H1 (cell line): ENCODE data around the gene CTAGE4. TPM values are rescaled to one million over a fixed set of nuclear protein-coding genes. Genes with fewer than 3 reads are reported as not detected.
"Not testable (repeated sequence)": the region's sequence is repeated elsewhere in the genome, so short reads cannot be mapped to it uniquely, and the experiment has no call there.

ENCODE experiments used
- CTCF ChIA-PET: fragments of 300-600 bp; sonication (Branson Sonifier 250); formaldehyde crosslinking; loops from one replicate; lab custom pipeline; 2021; ENCODE audit not compliant: partially characterized antibody; lab: Charles Lee
- POLR2A ChIA-PET: fragments of 300-600 bp; sonication (Branson Sonifier 250); formaldehyde crosslinking; loops from one replicate; lab custom pipeline; 2021; ENCODE audit warnings: inconsistent platforms; ENCODE audit not compliant: partially characterized antibody; lab: Charles Lee
- DNase-seq, 2 experiments: peaks; one replicate each; pipeline versions ENCODE4 v3.0.0 to v3.0.0-alpha.2; 2010 to 2022; ENCODE audit warnings: low spot score in 2 of 2, low read depth in 1 of 2, mixed read lengths in 1 of 2
- FAIRE-seq: peaks from 2 replicates; lab custom pipeline; 2011; peaks lifted over from hg19 to GRCh38; lab: Jason Lieb, UNC
- H2AFZ ChIP-seq: 2 replicates; pipeline ENCODE4 v1.8.1; 2012; ENCODE audit warnings: low read length, inconsistent platforms
- H2AK5ac ChIP-seq: 2 replicates; pipeline ENCODE4 v1.6.1; 2013; ENCODE audit warnings: low read depth, low read length
- H2BK120ac ChIP-seq: replicated peaks from 2 replicates; pipeline ENCODE3; 2013; ENCODE audit warnings: low read depth, low read length, inconsistent platforms
- H2BK12ac ChIP-seq: 2 replicates; pipeline ENCODE4 v1.6.1; 2013; ENCODE audit warnings: low read depth, low read length
- H2BK15ac ChIP-seq: 2 replicates; pipeline ENCODE4 v1.6.1; 2013; ENCODE audit warnings: low read length
- H2BK20ac ChIP-seq: 2 replicates; pipeline ENCODE4 v1.6.1; 2013; ENCODE audit warnings: low read length
- H2BK5ac ChIP-seq: 2 replicates; pipeline ENCODE4 v1.6.1; 2013; ENCODE audit warnings: low read depth, low read length
- H3K14ac ChIP-seq: 2 replicates; pipeline ENCODE4 v1.6.1; 2013; ENCODE audit warnings: inconsistent platforms; ENCODE audit not compliant: insufficient read length
- H3K18ac ChIP-seq: 2 replicates; pipeline ENCODE4 v1.6.1; 2013; ENCODE audit warnings: low read length; ENCODE audit errors: extremely low read depth
- H3K23ac ChIP-seq: 2 replicates; pipeline ENCODE4 v1.6.1; 2013; ENCODE audit warnings: inconsistent platforms; ENCODE audit not compliant: insufficient read length
- H3K23me2 ChIP-seq: 2 replicates; pipeline ENCODE4 v1.6.1; 2013; ENCODE audit warnings: low read depth, low read length
- H3K27ac ChIP-seq: 2 replicates; pipeline ENCODE4 v1.6.1; 2011; ENCODE audit warnings: low read depth, low read length, inconsistent platforms
- H3K27me3 ChIP-seq, 4 experiments: replicated peaks in 1 of 4; 1 replicate in 1 of 4; 2 replicates in 3 of 4; pipeline versions ENCODE4 v1.6.1 to v1.8.1; 2011 to 2013; ENCODE audit warnings: low read length in 3 of 4, mild to moderate bottlenecking in 3 of 4, inconsistent platforms in 2 of 4, mixed read lengths in 2 of 4, moderate library complexity in 1 of 4; ENCODE audit not compliant: control insufficient read depth in 3 of 4, insufficient read depth in 3 of 4; ENCODE audit errors: extremely low read depth in 1 of 4
- H3K36me3 ChIP-seq, 4 experiments: 2 replicates each; pipeline versions ENCODE4 v1.6.1 to v1.8.1; 2011 to 2013; ENCODE audit warnings: mild to moderate bottlenecking in 4 of 4, low read length in 3 of 4, moderate library complexity in 2 of 4, control low read depth in 1 of 4, inconsistent platforms in 1 of 4; ENCODE audit not compliant: insufficient read depth in 4 of 4, control insufficient read depth in 2 of 4
- H3K4ac ChIP-seq: replicated peaks from 2 replicates; pipeline ENCODE3; 2013; ENCODE audit warnings: low read length, low read depth, mixed read lengths, inconsistent platforms; ENCODE audit not compliant: insufficient read length
- H3K4me1 ChIP-seq, 4 experiments: replicated peaks in 1 of 4; 1 replicate in 1 of 4; 2 replicates in 3 of 4; pipeline versions ENCODE4 v1.6.1 to v1.8.1; 2011 to 2013; ENCODE audit warnings: low read length in 3 of 4, inconsistent platforms in 2 of 4, mixed read lengths in 1 of 4; ENCODE audit not compliant: insufficient read depth in 4 of 4, control insufficient read depth in 3 of 4
- H3K4me2 ChIP-seq, 2 experiments: 2 replicates each; pipeline versions ENCODE4 v1.6.1 to v1.8.1; 2011 to 2013; ENCODE audit warnings: low read depth in 2 of 2, low read length in 2 of 2, control low read depth in 1 of 2, inconsistent platforms in 1 of 2, mild to moderate bottlenecking in 1 of 2; ENCODE audit not compliant: insufficient read depth in 1 of 2
- H3K4me3 ChIP-seq, 4 experiments: fragments of 200-600, 300-600 bp in 1 of 4; sonication (generic), shearing (Covaris generic), sonication (Bioruptor Twin) in 1 of 4; 2 replicates each; pipeline versions ENCODE4 v1.5.1 to v1.8.1; 2011 to 2016; ENCODE audit warnings: low read length in 4 of 4, low read depth in 3 of 4, control low read depth in 2 of 4, inconsistent platforms in 2 of 4, mild to moderate bottlenecking in 2 of 4, mixed read lengths in 1 of 4, moderate library complexity in 1 of 4; ENCODE audit not compliant: insufficient read depth in 2 of 4; ENCODE audit errors: extremely low read depth in 1 of 4
- H3K56ac ChIP-seq: replicated peaks from 2 replicates; pipeline ENCODE3; 2013; ENCODE audit warnings: low read depth, mild to moderate bottlenecking, mixed read lengths, low read length, inconsistent platforms; ENCODE audit not compliant: insufficient read length
- H3K79me1 ChIP-seq: 2 replicates; pipeline ENCODE4 v1.6.1; 2013; ENCODE audit warnings: low read depth, low read length, control low read depth
- H3K79me2 ChIP-seq, 2 experiments: 2 replicates each; pipeline versions ENCODE4 v1.6.1 to v1.8.1; 2012 to 2013; ENCODE audit warnings: low read length in 2 of 2, mild to moderate bottlenecking in 2 of 2, inconsistent platforms in 1 of 2; ENCODE audit not compliant: insufficient read depth in 2 of 2, control insufficient read depth in 1 of 2
- H3K9ac ChIP-seq, 4 experiments: replicated peaks in 1 of 4; 1 replicate in 1 of 4; 2 replicates in 3 of 4; pipeline versions ENCODE4 v1.6.1 to v1.8.1; 2011 to 2013; ENCODE audit warnings: low read depth in 3 of 4, low read length in 3 of 4, control low read depth in 2 of 4, mild to moderate bottlenecking in 2 of 4, moderate library complexity in 2 of 4, inconsistent platforms in 1 of 4; ENCODE audit errors: extremely low read depth in 1 of 4
- H3K9me3 ChIP-seq, 2 experiments: 2 replicates each; pipeline versions ENCODE4 v1.6.1 to v1.8.1; 2012 to 2013; ENCODE audit warnings: mild to moderate bottlenecking in 2 of 2, moderate library complexity in 2 of 2, control low read depth in 1 of 2, inconsistent platforms in 1 of 2, low read depth in 1 of 2, low read length in 1 of 2, mixed read lengths in 1 of 2; ENCODE audit not compliant: insufficient read depth in 2 of 2
- H4K20me1 ChIP-seq, 2 experiments: replicated peaks in 1 of 2; 2 replicates each; pipeline versions ENCODE3 to v1.8.1; 2011 to 2013; ENCODE audit warnings: inconsistent platforms in 2 of 2, low read length in 2 of 2, mild to moderate bottlenecking in 1 of 2; ENCODE audit not compliant: insufficient read depth in 2 of 2, control insufficient read depth in 1 of 2
- H4K5ac ChIP-seq: 2 replicates; pipeline ENCODE4 v1.6.1; 2013; ENCODE audit warnings: low read length, low read depth, mixed read lengths, inconsistent platforms; ENCODE audit not compliant: insufficient read length
- H4K8ac ChIP-seq: 2 replicates; pipeline ENCODE4 v1.8.0; 2013; ENCODE audit warnings: mild to moderate bottlenecking, moderate library complexity, low read length, inconsistent platforms; ENCODE audit not compliant: insufficient read depth; ENCODE audit errors: extremely low read depth
- H4K91ac ChIP-seq: replicated peaks from 2 replicates; pipeline ENCODE3; 2013; ENCODE audit warnings: low read length, mixed read lengths, inconsistent platforms; ENCODE audit not compliant: insufficient read length
- WGBS, 2 experiments: shearing (Covaris generic) in 1 of 2; methylation state at CpG; one replicate each; pipeline versions ENCODE4 v1.1.6 to v1.1.7; 2013 to 2015; ENCODE audit warnings: low lambda C conversion rate in 2 of 2, mixed read lengths in 2 of 2, inconsistent platforms in 1 of 2, low coverage in 1 of 2, missing lambda C conversion rate in 1 of 2; ENCODE audit not compliant: insufficient replicate concordance in 2 of 2, insufficient coverage in 1 of 2, insufficient read length in 1 of 2; ENCODE audit errors: extremely low coverage in 1 of 2, missing lambda C conversion rate in 1 of 2; 5-methylcytosine and 5-hydroxymethylcytosine counted together
- polyA plus RNA-seq, 7 experiments: library from polyadenylated mRNA; depleted of rRNA in 3 of 7; stranded (reverse) in 5 of 7; unstranded in 2 of 7; fragments of >200 nt in 5 of 7; fragments of 200-250 nt in 2 of 7; gene quantifications; 1 replicate in 5 of 7; 2 replicates in 1 of 7; 4 replicates in 1 of 7; pipeline versions ENCODE4 v1.2.1 to v1.2.3, GENCODE V29; 2011 to 2013; ENCODE audit warnings: missing spikeins in 2 of 7, mixed read lengths in 2 of 7
- total RNA-seq: library from RNA; stranded (reverse); fragmentation: NEBNext Ultra II Directional; extraction: Animal tissue kit (Norgen Biotek cat#: 25700); gene quantifications from 2 replicates; pipeline ENCODE4 v1.2.1, GENCODE V29; 2021

The CTAGE4 gene
- total and polyA plus RNA-seq, 2 of the 8 experiments (the other 6 are each of a cell fraction or from before 2014, with no cell fraction given), result 2.9 to 10.3 TPM

GRCh38 chr7:144194453-144194852 is 11.2 kb downstream of the CTAGE4 start:
- H4K5ac ChIP-seq, H2BK20ac ChIP-seq, H2AK5ac ChIP-seq, H3K56ac ChIP-seq, H3K4me3 ChIP-seq, H3K4ac ChIP-seq, H2BK5ac ChIP-seq, H3K18ac ChIP-seq, H2BK120ac ChIP-seq, H4K20me1 ChIP-seq, H2AFZ ChIP-seq, H4K8ac ChIP-seq, H3K36me3 ChIP-seq, H3K27me3 ChIP-seq, CTCF ChIA-PET, H3K4me1 ChIP-seq, DNase-seq, H3K79me2 ChIP-seq, H2BK12ac ChIP-seq, H3K23me2 ChIP-seq, H3K23ac ChIP-seq, H4K91ac ChIP-seq, H3K27ac ChIP-seq, H3K14ac ChIP-seq, H3K9me3 ChIP-seq, POLR2A ChIA-PET, H3K79me1 ChIP-seq, FAIRE-seq, H2BK15ac ChIP-seq, H3K9ac ChIP-seq, H3K4me2 ChIP-seq: not testable (repeated sequence)
- WGBS, 2 experiments, result no CpG with 5 or more reads among the region's 6 CpGs

DNA sequence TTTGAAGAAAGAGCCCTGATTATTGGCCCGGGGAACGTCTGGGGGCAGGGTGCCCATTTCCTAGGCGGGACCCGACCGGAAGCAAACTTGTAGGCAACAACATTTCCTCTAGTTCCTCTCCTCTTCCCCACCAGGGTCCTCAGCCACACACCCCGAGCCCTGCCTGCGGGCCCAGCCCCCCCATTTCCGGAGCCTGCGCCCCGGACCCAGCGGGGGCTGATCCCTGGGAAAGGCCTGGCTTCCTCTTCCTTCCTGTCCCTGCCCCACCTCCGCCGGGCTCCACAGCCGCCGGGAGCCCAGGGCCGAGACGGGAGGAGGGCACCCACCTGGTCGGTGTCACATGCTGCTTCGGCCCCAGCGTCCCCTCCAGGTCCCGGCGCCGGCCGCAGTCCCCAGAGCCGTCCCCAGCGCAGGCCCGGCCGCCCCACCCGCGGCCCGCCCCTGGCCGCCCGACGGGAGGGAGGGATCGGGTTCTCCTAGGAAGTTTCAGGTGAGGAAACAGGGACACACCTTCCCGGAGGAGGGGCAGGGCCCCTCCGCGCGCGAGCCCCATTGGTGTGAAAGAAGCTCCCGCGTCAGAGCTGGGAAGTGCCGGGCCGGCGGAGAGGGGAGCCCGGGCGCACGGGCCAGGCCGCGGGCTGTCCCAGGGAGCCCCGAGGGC is 12.1 kb downstream of the CTAGE4 start, which contains the start of gene ARHGEF35:
Gene ARHGEF35 (minus strand): TSS at position 622 of the 661 bp plus-strand sequence. CDS start 7,450 bp downstream, outside the sequence.
- H3K27me3 ChIP-seq, H2BK120ac ChIP-seq, H4K20me1 ChIP-seq, H3K9ac ChIP-seq, H2BK20ac ChIP-seq, FAIRE-seq, H3K4me1 ChIP-seq, H3K79me2 ChIP-seq, H3K4me2 ChIP-seq, H2AFZ ChIP-seq, H3K27ac ChIP-seq, POLR2A ChIA-PET, H3K36me3 ChIP-seq, H3K9me3 ChIP-seq, DNase-seq, H3K23me2 ChIP-seq, H4K5ac ChIP-seq, H3K56ac ChIP-seq, H3K23ac ChIP-seq, H4K91ac ChIP-seq, H3K79me1 ChIP-seq, CTCF ChIA-PET, H2AK5ac ChIP-seq, H2BK12ac ChIP-seq, H3K4ac ChIP-seq, H3K4me3 ChIP-seq, H2BK5ac ChIP-seq, H2BK15ac ChIP-seq, H4K8ac ChIP-seq, H3K18ac ChIP-seq, H3K14ac ChIP-seq: not testable (repeated sequence)
- WGBS, 2 experiments, result no CpG with 5 or more reads among the region's 51 CpGs
